ENCODE data around the gene SH2B3.

Gene SH2B3

GRCh38 chr12:111447571-111448265, 42.0 kb downstream of the SH2B3 start:
- Histone ChIP-seq H3K9me3 (ENCODE audit: control insufficient read depth, low read length) (no peaks in the 10 kb centered on the region), H3K4me3 (ENCODE audit: insufficient read depth, low read depth, low read length, poor library complexity, severe bottlenecking) (no peak overlapping the region), H3K27me3 (replicated peaks; ENCODE audit: control insufficient read depth, insufficient read depth, low read length, poor library complexity, severe bottlenecking) (no peaks in the 10 kb centered on the region), H3K4me1 (ENCODE audit: control insufficient read depth, insufficient read depth, low read length, poor library complexity, severe bottlenecking) (peaks cover 54% of the 10 kb centered on the region), H3K36me3 (ENCODE audit: control insufficient read depth, insufficient read depth, low read length) (peaks cover 40% of the 10 kb centered on the region), H3K27ac (ENCODE audit: insufficient read depth, low read length, poor library complexity, severe bottlenecking) (no peak overlapping the region)
- DNase-seq, result no peak

GRCh38 chr12:111448266-111448830, 42.6 kb downstream of the SH2B3 start:
- DNase-seq, result no peak
- Histone ChIP-seq H3K27ac (ENCODE audit: insufficient read depth, low read length, poor library complexity, severe bottlenecking) (no peak overlapping the region), H3K4me1 (ENCODE audit: control insufficient read depth, insufficient read depth, low read length, poor library complexity, severe bottlenecking) (peaks cover 48% of the 10 kb centered on the region), H3K4me3 (ENCODE audit: insufficient read depth, low read depth, low read length, poor library complexity, severe bottlenecking) (no peak overlapping the region), H3K36me3 (ENCODE audit: control insufficient read depth, insufficient read depth, low read length) (peaks cover 44% of the 10 kb centered on the region), H3K27me3 (replicated peaks; ENCODE audit: control insufficient read depth, insufficient read depth, low read length, poor library complexity, severe bottlenecking) (no peaks in the 10 kb centered on the region), H3K9me3 (ENCODE audit: control insufficient read depth, low read length) (no peaks in the 10 kb centered on the region)

GRCh38 chr12:111448846-111449790, 43.4 kb downstream of the SH2B3 start:
- peak overlapping the region; percentile 53 for H3K27ac ChIP-seq (ENCODE audit: insufficient read depth, low read length, poor library complexity, severe bottlenecking)
- H3K36me3 ChIP-seq (ENCODE audit: control insufficient read depth, insufficient read depth, low read length), result peaks cover 48% of the 10 kb centered on the region
- H3K4me3 ChIP-seq (ENCODE audit: insufficient read depth, low read depth, low read length, poor library complexity, severe bottlenecking), result no peak overlapping the region
- DNase-seq, result no peak
- H3K27me3 ChIP-seq (replicated peaks; ENCODE audit: control insufficient read depth, insufficient read depth, low read length, poor library complexity, severe bottlenecking), result no peaks in the 10 kb centered on the region
- H3K4me1 ChIP-seq (ENCODE audit: control insufficient read depth, insufficient read depth, low read length, poor library complexity, severe bottlenecking), result peaks cover 41% of the 10 kb centered on the region
- no peaks in the 10 kb centered on the region for H3K9me3 ChIP-seq (ENCODE audit: control insufficient read depth, low read length)

- no peak for DNase-seq
- Histone ChIP-seq H3K4me3 (ENCODE audit: insufficient read depth, low read depth, low read length, poor library complexity, severe bottlenecking) (no peak overlapping the region), H3K9me3 (ENCODE audit: control insufficient read depth, low read length) (no peaks in the 10 kb centered on the region), H3K27ac (ENCODE audit: insufficient read depth, low read length, poor library complexity, severe bottlenecking) (no peak overlapping the region), H3K4me1 (ENCODE audit: control insufficient read depth, insufficient read depth, low read length, poor library complexity, severe bottlenecking) (peaks cover 25% of the 10 kb centered on the region), H3K36me3 (ENCODE audit: control insufficient read depth, insufficient read depth, low read length) (peaks cover 55% of the 10 kb centered on the region), H3K27me3 (replicated peaks; ENCODE audit: control insufficient read depth, insufficient read depth, low read length, poor library complexity, severe bottlenecking) (no peaks in the 10 kb centered on the region)
These were observed 45.0 kb downstream of the SH2B3 start for GRCh38 chr12:111450676-111451075.

- Histone ChIP-seq H3K27ac (ENCODE audit: insufficient read depth, low read length, poor library complexity, severe bottlenecking) (no peak overlapping the region), H3K36me3 (ENCODE audit: control insufficient read depth, insufficient read depth, low read length) (peaks cover 55% of the 10 kb centered on the region), H3K4me1 (ENCODE audit: control insufficient read depth, insufficient read depth, low read length, poor library complexity, severe bottlenecking) (peaks cover 22% of the 10 kb centered on the region), H3K27me3 (replicated peaks; ENCODE audit: control insufficient read depth, insufficient read depth, low read length, poor library complexity, severe bottlenecking) (no peaks in the 10 kb centered on the region), H3K9me3 (ENCODE audit: control insufficient read depth, low read length) (no peaks in the 10 kb centered on the region), H3K4me3 (ENCODE audit: insufficient read depth, low read depth, low read length, poor library complexity, severe bottlenecking) (no peak overlapping the region)
- DNase-seq, result no peak
These were observed 45.5 kb downstream of the SH2B3 start for GRCh38 chr12:111451232-111451631.

- peaks cover 20% of the 10 kb centered on the region for H3K4me1 ChIP-seq (ENCODE audit: control insufficient read depth, insufficient read depth, low read length, poor library complexity, severe bottlenecking)
- DNase-seq, result no peak
- H3K9me3 ChIP-seq (ENCODE audit: control insufficient read depth, low read length), result no peaks in the 10 kb centered on the region
- no peaks in the 10 kb centered on the region for H3K27me3 ChIP-seq (replicated peaks; ENCODE audit: control insufficient read depth, insufficient read depth, low read length, poor library complexity, severe bottlenecking)
- H3K27ac ChIP-seq (ENCODE audit: insufficient read depth, low read length, poor library complexity, severe bottlenecking), result no peak overlapping the region
- no peak overlapping the region for H3K4me3 ChIP-seq (ENCODE audit: insufficient read depth, low read depth, low read length, poor library complexity, severe bottlenecking)
- H3K36me3 ChIP-seq (ENCODE audit: control insufficient read depth, insufficient read depth, low read length), result peaks cover 52% of the 10 kb centered on the region
These were observed 46.0 kb downstream of the SH2B3 start for GRCh38 chr12:111451649-111452129.

- Histone ChIP-seq H3K4me3 (ENCODE audit: insufficient read depth, low read depth, low read length, poor library complexity, severe bottlenecking) (no peak overlapping the region), H3K27ac (ENCODE audit: insufficient read depth, low read length, poor library complexity, severe bottlenecking) (peak overlapping the region; percentile 3), H3K36me3 (ENCODE audit: control insufficient read depth, insufficient read depth, low read length) (peaks cover 41% of the 10 kb centered on the region), H3K4me1 (ENCODE audit: control insufficient read depth, insufficient read depth, low read length, poor library complexity, severe bottlenecking) (peaks cover 20% of the 10 kb centered on the region), H3K27me3 (replicated peaks; ENCODE audit: control insufficient read depth, insufficient read depth, low read length, poor library complexity, severe bottlenecking) (no peaks in the 10 kb centered on the region), H3K9me3 (ENCODE audit: control insufficient read depth, low read length) (no peaks in the 10 kb centered on the region)
- no peak for DNase-seq
These were observed 47.6 kb downstream of the SH2B3 start for GRCh38 chr12:111453071-111453989.

GRCh38 chr12:111454311-111454710, 48.6 kb downstream of the SH2B3 start:
- Histone ChIP-seq H3K4me3 (ENCODE audit: insufficient read depth, low read depth, low read length, poor library complexity, severe bottlenecking) (no peak overlapping the region), H3K27ac (ENCODE audit: insufficient read depth, low read length, poor library complexity, severe bottlenecking) (no peak overlapping the region), H3K9me3 (ENCODE audit: control insufficient read depth, low read length) (no peaks in the 10 kb centered on the region), H3K4me1 (ENCODE audit: control insufficient read depth, insufficient read depth, low read length, poor library complexity, severe bottlenecking) (peaks cover 15% of the 10 kb centered on the region), H3K27me3 (replicated peaks; ENCODE audit: control insufficient read depth, insufficient read depth, low read length, poor library complexity, severe bottlenecking) (no peaks in the 10 kb centered on the region), H3K36me3 (ENCODE audit: control insufficient read depth, insufficient read depth, low read length) (peaks cover 37% of the 10 kb centered on the region)
- no peak for DNase-seq

GRCh38 chr12:111454716-111455447, 49.2 kb downstream of the SH2B3 start:
- H3K36me3 ChIP-seq (ENCODE audit: control insufficient read depth, insufficient read depth, low read length), result peaks cover 34% of the 10 kb centered on the region
- no peak overlapping the region for H3K4me3 ChIP-seq (ENCODE audit: insufficient read depth, low read depth, low read length, poor library complexity, severe bottlenecking)
- peaks cover 12% of the 10 kb centered on the region for H3K4me1 ChIP-seq (ENCODE audit: control insufficient read depth, insufficient read depth, low read length, poor library complexity, severe bottlenecking)
- DNase-seq, result no peak
- no peaks in the 10 kb centered on the region for H3K27me3 ChIP-seq (replicated peaks; ENCODE audit: control insufficient read depth, insufficient read depth, low read length, poor library complexity, severe bottlenecking)
- H3K27ac ChIP-seq (ENCODE audit: insufficient read depth, low read length, poor library complexity, severe bottlenecking), result no peak overlapping the region
- H3K9me3 ChIP-seq (ENCODE audit: control insufficient read depth, low read length), result no peaks in the 10 kb centered on the region
